GM12865 (cell line): Measurements from ENCODE around the gene RAC2.

Experiments
- DNase-seq: peaks from one replicate; pipeline ENCODE4 v3.0.0; 2010; ENCODE audit warnings: low read depth
- H3K4me3 ChIP-seq: 2 replicates; pipeline ENCODE4 v1.5.1; 2011; ENCODE audit warnings: mild to moderate bottlenecking, low read depth, low read length, control low read depth
- TF ChIP-seq, protein P1 (sequence below): IDR thresholded peaks from 2 replicates; pipeline ENCODE4 v1.5.1; 2011; ENCODE audit warnings: low read length, control low read depth, low read depth, inconsistent platforms; ENCODE audit not compliant: insufficient read depth; ENCODE audit errors: missing control alignments

RAC2 gene

DNA sequence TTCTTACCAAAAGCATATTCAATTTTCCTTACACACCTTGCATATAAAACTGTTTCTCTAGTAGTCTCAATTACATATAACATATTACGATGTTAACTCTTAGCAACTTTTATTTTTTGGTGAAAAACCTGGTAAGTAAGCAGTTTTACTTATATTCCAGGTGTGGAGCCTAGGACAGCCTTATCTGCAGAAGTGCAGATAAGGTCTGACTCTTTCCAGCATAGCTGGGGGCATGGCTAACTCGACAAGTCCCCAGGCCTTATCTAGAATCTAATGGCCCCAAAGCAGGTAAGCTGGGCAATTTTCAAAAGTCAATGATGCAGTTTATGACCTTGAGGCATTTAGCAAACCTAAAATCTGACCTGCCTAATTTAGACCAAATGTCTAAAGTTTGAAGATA is 51.9 kb downstream of the RAC2 start:
- TF ChIP-seq, protein P1, sequence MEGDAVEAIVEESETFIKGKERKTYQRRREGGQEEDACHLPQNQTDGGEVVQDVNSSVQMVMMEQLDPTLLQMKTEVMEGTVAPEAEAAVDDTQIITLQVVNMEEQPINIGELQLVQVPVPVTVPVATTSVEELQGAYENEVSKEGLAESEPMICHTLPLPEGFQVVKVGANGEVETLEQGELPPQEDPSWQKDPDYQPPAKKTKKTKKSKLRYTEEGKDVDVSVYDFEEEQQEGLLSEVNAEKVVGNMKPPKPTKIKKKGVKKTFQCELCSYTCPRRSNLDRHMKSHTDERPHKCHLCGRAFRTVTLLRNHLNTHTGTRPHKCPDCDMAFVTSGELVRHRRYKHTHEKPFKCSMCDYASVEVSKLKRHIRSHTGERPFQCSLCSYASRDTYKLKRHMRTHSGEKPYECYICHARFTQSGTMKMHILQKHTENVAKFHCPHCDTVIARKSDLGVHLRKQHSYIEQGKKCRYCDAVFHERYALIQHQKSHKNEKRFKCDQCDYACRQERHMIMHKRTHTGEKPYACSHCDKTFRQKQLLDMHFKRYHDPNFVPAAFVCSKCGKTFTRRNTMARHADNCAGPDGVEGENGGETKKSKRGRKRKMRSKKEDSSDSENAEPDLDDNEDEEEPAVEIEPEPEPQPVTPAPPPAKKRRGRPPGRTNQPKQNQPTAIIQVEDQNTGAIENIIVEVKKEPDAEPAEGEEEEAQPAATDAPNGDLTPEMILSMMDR, result no peak
- no peak for DNase-seq

DNA sequence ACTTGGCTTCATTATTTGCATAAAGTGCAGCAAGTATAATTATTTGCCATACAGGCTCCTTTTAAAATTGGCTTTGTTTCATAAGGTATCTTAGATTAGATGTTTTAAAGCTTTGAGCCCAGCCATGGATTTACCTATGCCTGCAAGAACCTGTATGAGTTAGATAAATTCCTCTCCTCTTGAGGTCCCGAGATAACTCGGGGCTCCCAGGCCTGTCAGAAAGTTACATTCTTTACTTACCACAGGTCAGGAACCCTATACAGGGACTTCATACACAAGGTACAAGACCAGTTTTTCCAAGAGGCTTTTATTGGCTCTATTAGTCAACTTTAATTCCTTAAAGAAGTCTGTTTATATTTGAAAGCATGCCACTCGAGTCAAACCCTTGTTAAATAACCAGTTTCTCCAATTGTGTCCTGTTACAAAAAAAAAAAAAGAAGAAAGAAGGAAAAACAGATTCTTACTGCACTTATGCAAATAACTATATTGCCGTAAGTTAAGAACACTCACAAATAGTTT is 53.7 kb downstream of the RAC2 start:
- no peak overlapping the region for H3K4me3 ChIP-seq
- no peak for DNase-seq
- TF ChIP-seq, protein P1, result no peak

More for the DNA sequence above, 51.9 kb downstream of the RAC2 start:
- no peak overlapping the region for H3K4me3 ChIP-seq

DNA sequence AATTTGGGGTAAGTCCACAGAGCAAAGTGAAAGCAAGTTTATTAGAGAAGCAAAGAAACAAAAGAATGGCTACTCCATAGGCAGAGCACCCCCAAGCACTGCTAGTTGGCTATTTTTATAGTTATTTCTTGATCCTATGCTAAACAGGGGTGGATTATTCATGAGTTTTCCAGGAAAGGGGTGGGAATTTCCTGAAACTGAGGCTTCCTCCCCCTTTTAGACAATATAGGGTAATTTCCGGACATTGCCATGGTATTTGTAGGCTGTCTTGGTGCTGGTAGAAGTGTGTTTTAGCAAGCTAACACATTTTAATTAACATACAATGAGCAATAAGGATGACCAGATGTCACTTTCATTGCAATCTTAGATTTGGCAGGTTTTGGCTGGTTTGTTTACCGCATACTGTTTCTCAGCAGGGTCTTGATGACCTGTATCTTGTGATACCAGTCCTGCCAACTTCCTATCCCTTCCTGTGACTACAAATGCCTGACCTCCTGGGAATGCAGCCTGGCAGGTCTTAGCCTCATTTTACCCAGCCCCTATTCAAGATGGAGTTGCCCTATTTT is 55.1 kb downstream of the RAC2 start:
- H3K4me3 ChIP-seq, result no peak overlapping the region
- TF ChIP-seq, protein P1, result no peak

DNA sequence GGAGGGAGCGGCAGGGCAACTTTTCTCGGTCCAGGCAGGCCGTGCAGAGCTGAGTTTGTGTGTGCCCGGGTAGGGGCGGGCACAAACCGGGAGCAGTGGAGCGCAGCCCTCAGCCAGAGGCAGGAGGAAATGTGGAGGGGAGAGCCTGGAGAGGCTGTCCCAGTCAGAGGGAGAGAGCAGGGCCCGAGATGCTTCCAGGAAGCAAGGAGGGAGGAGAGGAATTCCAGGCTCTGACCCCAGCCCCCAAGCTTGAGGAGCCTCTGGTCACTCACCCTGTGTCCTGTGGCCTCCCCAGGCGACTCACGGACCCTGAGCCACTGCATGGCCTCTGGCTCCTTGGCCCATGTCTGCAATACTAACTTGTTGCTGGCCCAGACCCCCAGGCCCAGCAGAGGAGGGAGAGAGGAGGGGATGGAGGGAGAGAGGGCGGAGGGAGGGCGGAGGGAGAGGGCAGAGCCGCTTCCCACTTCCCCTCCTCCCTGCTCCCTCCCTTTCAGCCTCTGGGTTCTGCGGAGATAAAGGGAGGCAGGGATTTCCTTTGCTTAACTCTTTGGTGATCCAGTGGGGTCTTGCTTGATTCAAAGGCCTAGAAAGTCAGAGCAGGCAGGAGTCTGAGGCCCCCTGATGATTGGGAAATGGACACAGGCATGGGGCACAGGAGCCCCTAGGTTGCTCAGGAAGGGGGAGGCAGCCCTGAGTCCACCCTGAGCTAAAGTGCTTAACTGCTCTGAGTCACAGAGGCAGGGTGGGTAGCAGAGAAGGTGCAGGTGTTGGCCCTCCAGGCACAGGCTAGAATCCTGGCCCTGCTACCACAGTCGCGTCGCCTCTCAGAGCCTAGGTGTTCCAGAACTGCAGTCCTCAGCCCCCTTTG is 55.9 kb downstream of the RAC2 start, which contains the start of gene C1QTNF6:
TSS of gene C1QTNF6 (minus strand) at position 357 of the 871 bp plus-strand sequence. CDS start at position 323, 34 bp downstream.
- TF ChIP-seq, protein P1, result no peak
- H3K4me3 ChIP-seq, result no peak within 1 kb of the TSS
- no peak for DNase-seq

More for the DNA sequence above, 55.1 kb downstream of the RAC2 start:
- no peak for DNase-seq

DNA sequence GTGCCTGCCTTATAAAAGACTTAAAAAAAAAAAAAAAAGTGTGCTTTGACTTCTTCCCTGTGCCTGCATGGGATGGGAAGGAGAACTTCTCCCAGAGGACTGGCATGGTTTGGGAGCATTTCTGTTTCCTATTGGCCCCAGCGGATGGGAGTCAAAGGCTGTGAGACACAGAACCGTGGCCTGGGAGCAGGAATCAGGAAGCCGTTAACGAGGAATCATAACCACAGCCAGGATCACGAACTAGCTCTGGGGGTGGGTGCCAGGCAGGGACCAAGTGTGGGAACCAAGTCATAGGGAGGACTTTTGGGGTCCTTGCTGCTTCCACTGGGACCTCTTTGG is 56.5 kb downstream of the RAC2 start:
- TF ChIP-seq, protein P1, result no peak
- DNase-seq, result no peak
- H3K4me3 ChIP-seq, result no peak overlapping the region

DNA sequence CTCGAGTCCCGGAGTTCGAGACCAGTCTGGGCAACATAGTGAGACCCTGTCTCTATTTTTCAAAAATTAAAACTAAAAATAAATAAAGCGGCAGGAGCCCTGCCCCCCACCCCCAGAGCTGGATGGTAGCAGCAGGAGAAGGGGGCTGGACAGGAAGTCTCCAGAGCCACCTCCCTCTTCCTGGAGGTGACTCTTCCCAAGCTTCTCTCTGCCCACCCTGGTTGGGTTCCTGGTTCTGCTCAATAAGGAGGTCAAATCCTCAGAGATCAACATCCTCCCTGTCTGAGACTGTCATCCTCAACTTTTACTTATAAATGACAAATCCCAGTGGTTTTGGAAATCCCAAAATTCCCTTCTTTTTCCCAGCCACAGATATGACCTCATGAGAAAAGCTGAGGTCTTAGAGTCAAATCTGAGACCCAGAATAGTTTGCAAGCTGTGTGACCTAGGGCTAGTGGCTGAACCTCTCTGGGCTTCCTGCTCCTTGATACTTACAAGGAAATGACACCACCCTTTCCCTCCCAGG is 57.0 kb downstream of the RAC2 start:
- H3K4me3 ChIP-seq, result no peak overlapping the region
- TF ChIP-seq, protein P1, result no peak
- no peak for DNase-seq
